GM12891 (cell line): ENCODE measurements around the gene DRD1.

Experiments used
- PAX5 ChIP-seq: IDR thresholded peaks from 2 replicates; pipeline ENCODE4 v1.6.1; 2011; ENCODE audit warnings: low read length, moderate library complexity, mild to moderate bottlenecking; ENCODE audit not compliant: insufficient read depth, severe bottlenecking
- POLR2A ChIP-seq: IDR thresholded peaks from 2 replicates; pipeline ENCODE4 v1.6.1; 2011; ENCODE audit warnings: low read depth, low read length, control low read depth
- POLR2AphosphoS5 ChIP-seq: IDR thresholded peaks from 2 replicates; pipeline ENCODE4 v1.6.1; 2011; ENCODE audit warnings: low read depth, low read length, control low read depth
- POU2F2 ChIP-seq: IDR thresholded peaks from 2 replicates; pipeline ENCODE4 v1.6.1; 2011; ENCODE audit warnings: low read depth, mild to moderate bottlenecking, control low read depth, low read length, moderate library complexity
- SPI1 ChIP-seq: IDR thresholded peaks from 2 replicates; pipeline ENCODE4 v1.6.1; 2011; ENCODE audit warnings: low read depth, low read length, control low read depth
- TAF1 ChIP-seq: IDR thresholded peaks from 2 replicates; pipeline ENCODE4 v1.6.1; 2011; ENCODE audit warnings: low read depth, low read length, control low read depth

DNA sequence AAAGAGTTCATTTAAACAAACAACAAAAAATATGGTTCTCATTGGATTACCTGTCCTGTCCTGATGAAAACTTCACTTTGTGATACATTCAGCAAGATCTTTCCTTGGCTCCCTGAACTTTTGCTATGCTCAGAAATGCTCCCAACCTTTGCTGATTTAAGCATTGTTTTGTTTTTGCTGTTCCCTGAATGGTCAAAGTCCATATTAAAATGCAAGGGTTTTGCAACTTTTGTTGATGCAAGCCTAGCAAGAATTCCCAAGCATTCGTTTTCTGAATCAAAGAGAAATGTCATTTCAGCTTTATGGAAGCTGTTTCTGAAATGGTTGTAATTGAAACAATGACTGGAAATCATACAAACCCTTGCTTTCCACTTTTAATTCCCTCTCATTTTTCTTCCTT is 31.3 kb upstream of the DRD1 start:
- TF ChIP-seq POLR2A = no peak
- no peak for TF ChIP-seq TAF1
- no peak for TF ChIP-seq SPI1
- no peak for TF ChIP-seq POLR2AphosphoS5
- no peak for TF ChIP-seq PAX5
- no peak for TF ChIP-seq POU2F2
